GM23338 (cell line): ENCODE measurements around the gene PLEKHG5. TPM values are rescaled to one million over a fixed set of nuclear protein-coding genes. Genes with fewer than 3 reads are reported as not detected.
"Not testable (repeated sequence)": the region's sequence is repeated elsewhere in the genome, so short reads cannot be mapped to it uniquely, and the experiment has no call there.

Experiments used
- ATAC-seq: fragments of 200-7000 bp; cut with Tn5 transposase; 3 replicates; pipeline ENCODE4 v1.9.1; 2020
- DNase-seq: peaks from one replicate; pipeline ENCODE4 v3.0.0-alpha.2; 2015; ENCODE audit warnings: low spot score
- H2AFZ ChIP-seq: fragments of 200-600 bp; sonication (generic); 2 replicates; pipeline ENCODE4 v1.8.0; 2016; ENCODE audit warnings: antibody characterized with exemption, mild to moderate bottlenecking, moderate library complexity
- H3F3A ChIP-seq: fragments of 200-600 bp; sonication (generic); replicated peaks from 2 replicates; pipeline ENCODE4 v1.8.0; 2017; ENCODE audit warnings: antibody characterized with exemption, mixed run types, low read depth
- H3K27ac ChIP-seq: fragments of 200-600 bp; sonication (generic); 2 replicates; pipeline ENCODE4 v1.6.1; 2016; ENCODE audit warnings: low read depth
- H3K27me3 ChIP-seq: fragments of 200-600 bp; sonication (generic); 2 replicates; pipeline ENCODE4 v1.8.0; 2016; ENCODE audit warnings: mild to moderate bottlenecking, mixed run types, moderate library complexity; ENCODE audit not compliant: insufficient read depth
- H3K36me3 ChIP-seq: fragments of 200-600 bp; sonication (generic); 2 replicates; pipeline ENCODE4 v1.8.0; 2016; ENCODE audit warnings: mild to moderate bottlenecking; ENCODE audit not compliant: insufficient read depth
- H3K4me1 ChIP-seq: fragments of 200-600 bp; sonication (generic); 2 replicates; pipeline ENCODE4 v1.8.0; 2016; ENCODE audit warnings: mild to moderate bottlenecking, moderate library complexity; ENCODE audit not compliant: insufficient read depth
- H3K4me2 ChIP-seq: fragments of 200-600 bp; sonication (generic); 2 replicates; pipeline ENCODE4 v1.7.1; 2017; ENCODE audit warnings: mixed run types
- H3K4me3 ChIP-seq: fragments of 200-600 bp; sonication (generic); 2 replicates; pipeline ENCODE4 v1.6.1; 2016; ENCODE audit warnings: mixed run types
- H3K79me2 ChIP-seq: fragments of 200-600 bp; sonication (generic); replicated peaks from 2 replicates; pipeline ENCODE4 v1.8.0; 2017; ENCODE audit warnings: mild to moderate bottlenecking; ENCODE audit not compliant: insufficient read depth
- H3K9me2 ChIP-seq: fragments of 200-600 bp; sonication (generic); 2 replicates; pipeline ENCODE4 v1.8.0; 2017; ENCODE audit not compliant: insufficient read depth
- H4K20me1 ChIP-seq: fragments of 200-600 bp; sonication (generic); replicated peaks from 2 replicates; pipeline ENCODE4 v1.8.0; 2017; ENCODE audit warnings: mild to moderate bottlenecking; ENCODE audit not compliant: insufficient read depth
- H3K27ac Mint-ChIP-seq: 2 replicates; pipeline ENCODE4 v1.8.0; 2020; ENCODE audit warnings: inconsistent platforms, mild to moderate bottlenecking, moderate library complexity, mixed read lengths
- H3K27me3 Mint-ChIP-seq: 3 replicates; pipeline ENCODE4 v1.8.0; 2022; ENCODE audit warnings: low read depth, mild to moderate bottlenecking, moderate library complexity, mixed read lengths, inconsistent platforms; ENCODE audit not compliant: insufficient read depth, poor library complexity
- H3K36me3 Mint-ChIP-seq: 3 replicates; pipeline ENCODE4 v1.8.0; 2021; ENCODE audit warnings: low read depth, mild to moderate bottlenecking, inconsistent platforms, moderate library complexity, mixed read lengths
- H3K4me1 Mint-ChIP-seq: 3 replicates; pipeline ENCODE4 v1.8.0; 2020; ENCODE audit warnings: mild to moderate bottlenecking, inconsistent platforms, mixed read lengths
- H3K4me3 Mint-ChIP-seq: 3 replicates; pipeline ENCODE4 v1.8.0; 2021; ENCODE audit warnings: moderate library complexity, mild to moderate bottlenecking, inconsistent platforms, mixed read lengths
- H3K9me3 Mint-ChIP-seq: 3 replicates; pipeline ENCODE4 v1.8.0; 2020; ENCODE audit warnings: moderate library complexity, mild to moderate bottlenecking, inconsistent platforms, mixed read lengths
- CREB1 ChIP-seq: fragments of 250-450 bp; sonication (Bioruptor Pico); IDR thresholded peaks from 2 replicates; pipeline ENCODE4 v1.5.0; 2020; ENCODE audit warnings: low read depth, mild to moderate bottlenecking, moderate library complexity
- ETS1 ChIP-seq: IDR thresholded peaks from 2 replicates; pipeline ENCODE4 v1.6.1; 2016; ENCODE audit warnings: antibody characterized with exemption
- EZH2phosphoT487 ChIP-seq: fragments of 200-600 bp; sonication (generic); IDR thresholded peaks from one replicate; pipeline ENCODE4 v1.8.1; 2018; ENCODE audit warnings: antibody characterized with exemption; ENCODE audit not compliant: unreplicated experiment
- JUNB ChIP-seq: IDR thresholded peaks from one replicate; pipeline ENCODE4 v1.6.1; 2016; ENCODE audit warnings: antibody characterized with exemption; ENCODE audit not compliant: unreplicated experiment
- POLR2AphosphoS5 ChIP-seq: IDR thresholded peaks from 2 replicates; pipeline ENCODE4 v1.6.1; 2016; ENCODE audit warnings: antibody characterized with exemption, low read depth
- ZNF114 ChIP-seq: fragments of 250-450 bp; sonication (Bioruptor Pico); IDR thresholded peaks from 2 replicates; pipeline ENCODE4 v1.5.0; 2020; ENCODE audit warnings: mild to moderate bottlenecking, moderate library complexity
- ZNF331 ChIP-seq: fragments of 250-450 bp; sonication (Bioruptor Pico); IDR thresholded peaks from 2 replicates; pipeline ENCODE4 v1.5.0; 2020; ENCODE audit warnings: low read depth, mild to moderate bottlenecking, moderate library complexity
- polyA plus RNA-seq: library from polyadenylated mRNA; unstranded; fragments of >200 nt; fragmentation: Nextera tagmentation; extraction: Ambion mirVana; gene quantifications from 2 replicates; pipeline ENCODE4 v1.2.1, GENCODE V29; 2016
- total RNA-seq: library from RNA; depleted of rRNA; stranded (reverse); fragments of >200 nt; shearing (Covaris generic); gene quantifications from 2 replicates; pipeline ENCODE4 v1.2.3, GENCODE V29; 2014
- TF ChIP-seq, protein P1 (sequence below): fragments of 250-450 bp; sonication (Bioruptor Pico); IDR thresholded peaks from 2 replicates; pipeline ENCODE4 v1.5.0; 2020; ENCODE audit warnings: mild to moderate bottlenecking, moderate library complexity
- TF ChIP-seq, protein P2 (sequence below), 2 experiments: fragments of 200-600 bp in 1 of 2; sonication (generic) in 1 of 2; conservative IDR thresholded peaks; 2 replicates each; pipeline versions ENCODE4 v1.5.1 to v1.6.1; 2016 to 2017; ENCODE audit warnings: antibody characterized with exemption in 2 of 2, low read depth in 2 of 2, mild to moderate bottlenecking in 2 of 2, moderate library complexity in 1 of 2

Gene PLEKHG5
- total and polyA plus RNA-seq, 2 experiments from 2014 or later, result 9.0 to 26.4 TPM

GRCh38 chr1:6494627-6495026, 3.2 kb upstream of the PLEKHG5 start (continued):
- TF ChIP-seq EZH2phosphoT487, result no peak
- no peak for TF ChIP-seq POLR2AphosphoS5
- no peak for TF ChIP-seq CREB1
- no peak for TF ChIP-seq JUNB
- TF ChIP-seq ETS1, result no peak

DNA sequence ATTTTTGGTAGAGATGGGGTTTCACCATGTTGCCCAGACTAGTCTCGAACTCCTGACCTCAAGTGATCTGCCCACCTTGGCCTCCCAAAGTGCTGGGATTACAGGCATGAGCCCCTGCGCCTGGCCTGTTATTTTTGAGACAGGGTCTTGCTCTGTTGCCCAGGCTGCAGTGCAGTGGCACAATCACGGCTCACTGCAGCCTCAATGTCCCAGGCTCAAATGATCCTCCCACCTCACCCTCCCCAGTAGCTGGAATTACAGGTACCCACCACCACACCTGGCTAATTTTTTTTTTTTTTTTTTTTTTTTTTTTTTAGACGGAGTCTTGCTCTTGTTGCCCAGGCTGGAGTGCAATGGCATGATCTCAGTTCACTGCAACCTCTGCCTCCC, 2.4 kb upstream of the PLEKHG5 start:
- peaks cover 33% of the 10 kb centered on the region for H3K4me1 ChIP-seq
- not testable (repeated sequence) for H3K4me3 Mint-ChIP-seq, H3K79me2 ChIP-seq, H2AFZ ChIP-seq, DNase-seq, H3K4me2 ChIP-seq, H3K4me3 ChIP-seq, H4K20me1 ChIP-seq, ATAC-seq, H3K27ac ChIP-seq, H3K9me2 ChIP-seq, H3K9me3 Mint-ChIP-seq, H3K36me3 ChIP-seq, H3K27ac Mint-ChIP-seq, H3K36me3 Mint-ChIP-seq
- peaks cover 26% of the 10 kb centered on the region for H3K27me3 ChIP-seq
- H3F3A ChIP-seq, result peaks cover 17% of the 10 kb centered on the region
- Mint-ChIP-seq H3K27me3 (peaks cover 29% of the 10 kb centered on the region), H3K4me1 (peaks cover 34% of the 10 kb centered on the region)

DNA sequence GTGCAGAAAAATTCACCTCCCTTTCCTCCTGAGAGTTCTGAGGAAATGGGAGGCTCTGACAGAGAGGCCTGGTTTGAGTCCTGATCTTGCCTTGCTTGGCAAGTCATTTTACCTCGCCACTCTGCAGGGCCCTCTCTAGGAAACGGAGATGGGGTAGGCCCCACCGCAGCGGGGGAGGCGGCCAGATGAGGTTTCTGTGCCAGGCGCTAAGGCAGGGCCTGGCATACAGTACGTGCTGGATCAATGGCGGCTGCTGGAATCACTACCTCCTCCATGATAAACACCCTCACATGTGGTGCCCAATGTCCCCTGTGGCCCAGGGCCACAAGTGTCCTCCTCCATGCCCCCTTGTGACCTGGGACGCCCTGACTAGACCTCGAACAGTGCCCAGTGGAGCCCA, 499 bp upstream of the PLEKHG5 start:
- DNase-seq (no peak), ATAC-seq (no peak)
- H3K36me3 Mint-ChIP-seq, result no peaks in the 10 kb centered on the region
- H3K9me3 Mint-ChIP-seq, result no peaks in the 10 kb centered on the region
- Histone ChIP-seq H4K20me1 (no peaks in the 10 kb centered on the region; the same call in 1 of the 2 replicates), H3K4me1 (peaks cover 33% of the 10 kb centered on the region), H3K9me2 (no peaks in the 10 kb centered on the region), H3K79me2 (no peaks in the 10 kb centered on the region), H3K27me3 (peaks cover 14% of the 10 kb centered on the region), H3K4me2 (peak overlapping the region; percentile 97), H3F3A (peaks cover 17% of the 10 kb centered on the region), H3K4me3 (peak overlapping the region; percentile 94), H3K27ac (no peak overlapping the region), H2AFZ (no peak overlapping the region), H3K36me3 (no peaks in the 10 kb centered on the region)
- peaks cover 34% of the 10 kb centered on the region for H3K4me1 Mint-ChIP-seq
- peaks cover 29% of the 10 kb centered on the region for H3K27me3 Mint-ChIP-seq
- peak overlapping the region; percentile 74 for H3K4me3 Mint-ChIP-seq
- no peak overlapping the region for H3K27ac Mint-ChIP-seq
- TF ChIP-seq ZNF331 (CRISPR knock-in tag), result no peak
- no peak for TF ChIP-seq ZNF114 (CRISPR knock-in tag)
- TF ChIP-seq JUNB, result no peak
- TF ChIP-seq EZH2phosphoT487, result no peak
- TF ChIP-seq, protein P1, sequence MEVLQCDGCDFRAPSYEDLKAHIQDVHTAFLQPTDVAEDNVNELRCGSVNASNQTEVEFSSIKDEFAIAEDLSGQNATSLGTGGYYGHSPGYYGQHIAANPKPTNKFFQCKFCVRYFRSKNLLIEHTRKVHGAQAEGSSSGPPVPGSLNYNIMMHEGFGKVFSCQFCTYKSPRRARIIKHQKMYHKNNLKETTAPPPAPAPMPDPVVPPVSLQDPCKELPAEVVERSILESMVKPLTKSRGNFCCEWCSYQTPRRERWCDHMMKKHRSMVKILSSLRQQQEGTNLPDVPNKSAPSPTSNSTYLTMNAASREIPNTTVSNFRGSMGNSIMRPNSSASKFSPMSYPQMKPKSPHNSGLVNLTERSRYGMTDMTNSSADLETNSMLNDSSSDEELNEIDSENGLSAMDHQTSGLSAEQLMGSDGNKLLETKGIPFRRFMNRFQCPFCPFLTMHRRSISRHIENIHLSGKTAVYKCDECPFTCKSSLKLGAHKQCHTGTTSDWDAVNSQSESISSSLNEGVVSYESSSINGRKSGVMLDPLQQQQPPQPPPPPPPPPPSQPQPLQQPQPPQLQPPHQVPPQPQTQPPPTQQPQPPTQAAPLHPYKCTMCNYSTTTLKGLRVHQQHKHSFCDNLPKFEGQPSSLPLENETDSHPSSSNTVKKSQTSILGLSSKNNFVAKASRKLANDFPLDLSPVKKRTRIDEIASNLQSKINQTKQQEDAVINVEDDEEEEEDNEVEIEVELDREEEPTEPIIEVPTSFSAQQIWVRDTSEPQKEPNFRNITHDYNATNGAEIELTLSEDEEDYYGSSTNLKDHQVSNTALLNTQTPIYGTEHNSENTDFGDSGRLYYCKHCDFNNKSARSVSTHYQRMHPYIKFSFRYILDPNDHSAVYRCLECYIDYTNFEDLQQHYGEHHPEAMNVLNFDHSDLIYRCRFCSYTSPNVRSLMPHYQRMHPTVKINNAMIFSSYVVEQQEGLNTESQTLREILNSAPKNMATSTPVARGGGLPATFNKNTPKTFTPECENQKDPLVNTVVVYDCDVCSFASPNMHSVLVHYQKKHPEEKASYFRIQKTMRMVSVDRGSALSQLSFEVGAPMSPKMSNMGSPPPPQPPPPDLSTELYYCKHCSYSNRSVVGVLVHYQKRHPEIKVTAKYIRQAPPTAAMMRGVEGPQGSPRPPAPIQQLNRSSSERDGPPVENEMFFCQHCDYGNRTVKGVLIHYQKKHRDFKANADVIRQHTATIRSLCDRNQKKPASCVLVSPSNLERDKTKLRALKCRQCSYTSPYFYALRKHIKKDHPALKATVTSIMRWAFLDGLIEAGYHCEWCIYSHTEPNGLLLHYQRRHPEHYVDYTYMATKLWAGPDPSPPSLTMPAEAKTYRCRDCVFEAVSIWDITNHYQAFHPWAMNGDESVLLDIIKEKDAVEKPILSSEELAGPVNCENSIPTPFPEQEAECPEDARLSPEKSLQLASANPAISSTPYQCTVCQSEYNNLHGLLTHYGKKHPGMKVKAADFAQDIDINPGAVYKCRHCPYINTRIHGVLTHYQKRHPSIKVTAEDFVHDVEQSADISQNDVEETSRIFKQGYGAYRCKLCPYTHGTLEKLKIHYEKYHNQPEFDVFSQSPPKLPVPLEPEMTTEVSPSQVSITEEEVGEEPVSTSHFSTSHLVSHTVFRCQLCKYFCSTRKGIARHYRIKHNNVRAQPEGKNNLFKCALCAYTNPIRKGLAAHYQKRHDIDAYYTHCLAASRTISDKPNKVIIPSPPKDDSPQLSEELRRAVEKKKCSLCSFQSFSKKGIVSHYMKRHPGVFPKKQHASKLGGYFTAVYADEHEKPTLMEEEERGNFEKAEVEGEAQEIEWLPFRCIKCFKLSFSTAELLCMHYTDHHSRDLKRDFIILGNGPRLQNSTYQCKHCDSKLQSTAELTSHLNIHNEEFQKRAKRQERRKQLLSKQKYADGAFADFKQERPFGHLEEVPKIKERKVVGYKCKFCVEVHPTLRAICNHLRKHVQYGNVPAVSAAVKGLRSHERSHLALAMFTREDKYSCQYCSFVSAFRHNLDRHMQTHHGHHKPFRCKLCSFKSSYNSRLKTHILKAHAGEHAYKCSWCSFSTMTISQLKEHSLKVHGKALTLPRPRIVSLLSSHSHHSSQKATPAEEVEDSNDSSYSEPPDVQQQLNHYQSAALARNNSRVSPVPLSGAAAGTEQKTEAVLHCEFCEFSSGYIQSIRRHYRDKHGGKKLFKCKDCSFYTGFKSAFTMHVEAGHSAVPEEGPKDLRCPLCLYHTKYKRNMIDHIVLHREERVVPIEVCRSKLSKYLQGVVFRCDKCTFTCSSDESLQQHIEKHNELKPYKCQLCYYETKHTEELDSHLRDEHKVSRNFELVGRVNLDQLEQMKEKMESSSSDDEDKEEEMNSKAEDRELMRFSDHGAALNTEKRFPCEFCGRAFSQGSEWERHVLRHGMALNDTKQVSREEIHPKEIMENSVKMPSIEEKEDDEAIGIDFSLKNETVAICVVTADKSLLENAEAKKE (CRISPR knock-in tag), result no peak
- TF ChIP-seq POLR2AphosphoS5, result no peak
- TF ChIP-seq, protein P2, sequence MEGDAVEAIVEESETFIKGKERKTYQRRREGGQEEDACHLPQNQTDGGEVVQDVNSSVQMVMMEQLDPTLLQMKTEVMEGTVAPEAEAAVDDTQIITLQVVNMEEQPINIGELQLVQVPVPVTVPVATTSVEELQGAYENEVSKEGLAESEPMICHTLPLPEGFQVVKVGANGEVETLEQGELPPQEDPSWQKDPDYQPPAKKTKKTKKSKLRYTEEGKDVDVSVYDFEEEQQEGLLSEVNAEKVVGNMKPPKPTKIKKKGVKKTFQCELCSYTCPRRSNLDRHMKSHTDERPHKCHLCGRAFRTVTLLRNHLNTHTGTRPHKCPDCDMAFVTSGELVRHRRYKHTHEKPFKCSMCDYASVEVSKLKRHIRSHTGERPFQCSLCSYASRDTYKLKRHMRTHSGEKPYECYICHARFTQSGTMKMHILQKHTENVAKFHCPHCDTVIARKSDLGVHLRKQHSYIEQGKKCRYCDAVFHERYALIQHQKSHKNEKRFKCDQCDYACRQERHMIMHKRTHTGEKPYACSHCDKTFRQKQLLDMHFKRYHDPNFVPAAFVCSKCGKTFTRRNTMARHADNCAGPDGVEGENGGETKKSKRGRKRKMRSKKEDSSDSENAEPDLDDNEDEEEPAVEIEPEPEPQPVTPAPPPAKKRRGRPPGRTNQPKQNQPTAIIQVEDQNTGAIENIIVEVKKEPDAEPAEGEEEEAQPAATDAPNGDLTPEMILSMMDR (conservative IDR thresholded peaks at IDR 0.05; ENCODE audit: low read depth in 2 of 2), result no peak
